ENCODE data around the gene KLHL10. TPM values are rescaled to one million over a fixed set of nuclear protein-coding genes. Genes with fewer than 3 reads are reported as not detected.

KLHL10 gene
- total and polyA plus RNA-seq, 2 of the 13 experiments (the other 11 are each of a cell fraction or from before 2014, with no cell fraction given): 0.04 to 0.08 TPM

- TF ChIP-seq ETV6 (CRISPR knock-in tag; conservative IDR thresholded peaks at IDR 0.05): no peak
- TF ChIP-seq ZSCAN21 (CRISPR knock-in tag; IDR thresholded peaks at IDR 0.05; ENCODE audit: borderline replicate concordance): 0 out of 2 replicates have a peak, but pooled peaks have one; percentile 25
- no peak for TF ChIP-seq ZFP1 (CRISPR knock-in tag; IDR thresholded peaks at IDR 0.05)
- TF ChIP-seq HMGA1 (CRISPR knock-in tag; conservative IDR thresholded peaks at IDR 0.05): no peak
- TF ChIP-seq KAT8 (CRISPR knock-in tag; IDR thresholded peaks at IDR 0.05): no peak
- TF ChIP-seq POGZ (CRISPR knock-in tag; IDR thresholded peaks at IDR 0.05): no peak; the same call in 1 of the 2 replicates
- TF ChIP-seq STAG1 (CRISPR knock-in tag; IDR thresholded peaks at IDR 0.05): no peak
- no peak for TF ChIP-seq ZNF720 (CRISPR knock-in tag; IDR thresholded peaks at IDR 0.05)
- peak; percentile 63 for TF ChIP-seq ETV5 (CRISPR knock-in tag; IDR thresholded peaks at IDR 0.05; ENCODE audit: borderline replicate concordance)
- TF ChIP-seq ZNF766 (CRISPR knock-in tag; IDR thresholded peaks at IDR 0.05; ENCODE audit: borderline replicate concordance): no peak; the same call in 1 of the 2 replicates
- no peak for TF ChIP-seq KLF13 (CRISPR knock-in tag; IDR thresholded peaks at IDR 0.05)
- no peak for TF ChIP-seq PRDM4 (CRISPR knock-in tag; IDR thresholded peaks at IDR 0.05; ENCODE audit: borderline replicate concordance)
- TF ChIP-seq ZZZ3 (CRISPR knock-in tag; IDR thresholded peaks at IDR 0.05; ENCODE audit: borderline replicate concordance): 0 out of 2 replicates have a peak, but pooled peaks have one; percentile 32
- TF ChIP-seq TEAD3 (CRISPR knock-in tag; optimal IDR thresholded peaks at IDR 0.05; ENCODE audit: borderline replicate concordance): no peak
- no peak for TF ChIP-seq ZNF276 (CRISPR knock-in tag; IDR thresholded peaks at IDR 0.05; ENCODE audit: low read depth)
- peak; percentile 99 for TF ChIP-seq DMAP1 (CRISPR knock-in tag; IDR thresholded peaks at IDR 0.05)
- TF ChIP-seq ZSCAN12 (CRISPR knock-in tag; IDR thresholded peaks at IDR 0.05): no peak
- TF ChIP-seq SETDB1 (CRISPR knock-in tag; IDR thresholded peaks at IDR 0.05; ENCODE audit: borderline replicate concordance): no peak
- TF ChIP-seq NR2F6 (IDR thresholded peaks at IDR 0.05): peak; percentile 43; the same call in 1 of the 2 replicates
- no peak for TF ChIP-seq NR2F6 (CRISPR knock-in tag; IDR thresholded peaks at IDR 0.05)
- TF ChIP-seq MYPOP (CRISPR knock-in tag; IDR thresholded peaks at IDR 0.05): no peak; the same call in 1 of the 2 replicates
- TF ChIP-seq ZNF549 (CRISPR knock-in tag; IDR thresholded peaks at IDR 0.05): no peak
- no peak; the same call in 1 of the 2 replicates for TF ChIP-seq ZNF451 (CRISPR knock-in tag; IDR thresholded peaks at IDR 0.05)
- TF ChIP-seq RARG (CRISPR knock-in tag; IDR thresholded peaks at IDR 0.05; ENCODE audit: low read depth): 0 out of 2 replicates have a peak, but pooled peaks have one; percentile 70
- no peak for TF ChIP-seq IRF9 (CRISPR knock-in tag; IDR thresholded peaks at IDR 0.05; ENCODE audit: borderline replicate concordance)
- 0 out of 2 replicates have a peak, but pooled peaks have one; percentile 7 for TF ChIP-seq MED1 (CRISPR knock-in tag; IDR thresholded peaks at IDR 0.05)
Observed at GRCh38 chr17:41812381-41813151, 25.1 kb upstream of the KLHL10 start, which contains the start of gene FKBP10 (continued).
